ENCODE results near the gene SLC39A3. TPM values are rescaled to one million over a fixed set of nuclear protein-coding genes. Genes with fewer than 3 reads are reported as not detected.
A peak's percentile ranks its signal among the peaks of the same experiment; 100 is the strongest.

SLC39A3 gene
- total RNA-seq, 1 experiment from 2014 or later = 28.6 TPM

GRCh38 chr19:2744113-2744512, 4.3 kb upstream of the SLC39A3 start:
- Histone ChIP-seq H3K4me1 (ENCODE audit: low read length) (peaks cover 14% of the 10 kb centered on the region), H2AFZ (ENCODE audit: low read length) (no peak overlapping the region), H4K20me1 (ENCODE audit: insufficient read depth, low read depth, low read length) (no peaks in the 10 kb centered on the region), H3K4me2 (ENCODE audit: low read depth, low read length, poor library complexity, severe bottlenecking) (no peak overlapping the region), H3K9me3 (ENCODE audit: low read length) (no peaks in the 10 kb centered on the region), H3K9ac (ENCODE audit: low read length) (no peak overlapping the region), H3K27ac (ENCODE audit: low read length) (no peak overlapping the region), H3K36me3 (ENCODE audit: insufficient read depth, low read length) (no peaks in the 10 kb centered on the region), H3K4me3 (ENCODE audit: low read length) (no peak overlapping the region), H3K9me2 (replicated peaks; ENCODE audit: insufficient read depth, low read length) (no peaks in the 10 kb centered on the region), H3K79me2 (ENCODE audit: low read length) (peaks cover 5% of the 10 kb centered on the region), H3K27me3 (ENCODE audit: low read length) (no peaks in the 10 kb centered on the region)
- no peak for DNase-seq

GRCh38 chr19:2743099-2743498, 3.3 kb upstream of the SLC39A3 start:
- Histone ChIP-seq H3K4me1 (ENCODE audit: low read length) (peaks cover 13% of the 10 kb centered on the region), H2AFZ (ENCODE audit: low read length) (no peak overlapping the region), H3K27me3 (ENCODE audit: low read length) (no peaks in the 10 kb centered on the region), H3K9me2 (replicated peaks; ENCODE audit: insufficient read depth, low read length) (no peaks in the 10 kb centered on the region), H4K20me1 (ENCODE audit: insufficient read depth, low read depth, low read length) (no peaks in the 10 kb centered on the region), H3K4me2 (ENCODE audit: low read depth, low read length, poor library complexity, severe bottlenecking) (no peak overlapping the region), H3K27ac (ENCODE audit: low read length) (no peak overlapping the region), H3K79me2 (ENCODE audit: low read length) (peaks cover 11% of the 10 kb centered on the region), H3K36me3 (ENCODE audit: insufficient read depth, low read length) (no peaks in the 10 kb centered on the region), H3K9me3 (ENCODE audit: low read length) (no peaks in the 10 kb centered on the region), H3K4me3 (ENCODE audit: low read length) (no peak overlapping the region), H3K9ac (ENCODE audit: low read length) (no peak overlapping the region)
- no peak for DNase-seq

DNA sequence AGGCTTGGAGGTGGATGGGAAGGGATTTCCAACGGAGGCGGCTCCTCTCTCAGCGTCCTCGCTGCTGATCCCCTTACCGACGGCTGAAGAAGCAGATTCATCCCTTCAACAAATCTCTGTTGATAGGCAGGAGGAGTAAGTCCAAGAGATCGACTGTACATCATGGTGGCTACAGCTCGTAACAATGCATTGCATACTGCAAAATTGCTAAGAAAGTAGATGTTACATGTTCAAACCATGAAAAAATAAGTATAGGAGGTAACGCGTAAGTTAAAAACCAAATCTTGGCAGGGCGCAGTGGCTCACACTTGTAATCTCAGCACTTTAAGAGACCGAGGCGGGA, 468 bp upstream of the SLC39A3 start:
- no peak for DNase-seq
- H3K4me3 ChIP-seq (ENCODE audit: low read length) = peak overlapping the region; percentile 55; the same call in 1 of the 2 replicates
- H3K27me3 ChIP-seq (ENCODE audit: low read length) = no peaks in the 10 kb centered on the region
- H3K9me2 ChIP-seq (replicated peaks; ENCODE audit: insufficient read depth, low read length) = no peaks in the 10 kb centered on the region
- peaks cover 16% of the 10 kb centered on the region for H3K79me2 ChIP-seq (ENCODE audit: low read length)
- H4K20me1 ChIP-seq (ENCODE audit: insufficient read depth, low read depth, low read length) = peaks cover 4% of the 10 kb centered on the region; the same call in 1 of the 2 replicates
- peaks cover 10% of the 10 kb centered on the region for H3K36me3 ChIP-seq (ENCODE audit: insufficient read depth, low read length)
- H3K4me1 ChIP-seq (ENCODE audit: low read length) = peaks cover 10% of the 10 kb centered on the region
- H3K9ac ChIP-seq (ENCODE audit: low read length) = 0 out of 2 replicates have a peak overlapping the region, but pooled peaks have one; percentile 46
- no peak overlapping the region for H3K27ac ChIP-seq (ENCODE audit: low read length)
- H3K9me3 ChIP-seq (ENCODE audit: low read length) = no peaks in the 10 kb centered on the region
- peak overlapping the region; percentile 99 for H2AFZ ChIP-seq (ENCODE audit: low read length)
- peak overlapping the region; percentile 50 for H3K4me2 ChIP-seq (ENCODE audit: low read depth, low read length, poor library complexity, severe bottlenecking)

- peaks cover 5% of the 10 kb centered on the region for H3K4me1 ChIP-seq (ENCODE audit: low read length)
- peaks cover 7% of the 10 kb centered on the region; the same call in 1 of the 2 replicates for H4K20me1 ChIP-seq (ENCODE audit: insufficient read depth, low read depth, low read length)
Measured at GRCh38 chr19:2736550-2737190, 3.1 kb downstream of the SLC39A3 start.

DNA sequence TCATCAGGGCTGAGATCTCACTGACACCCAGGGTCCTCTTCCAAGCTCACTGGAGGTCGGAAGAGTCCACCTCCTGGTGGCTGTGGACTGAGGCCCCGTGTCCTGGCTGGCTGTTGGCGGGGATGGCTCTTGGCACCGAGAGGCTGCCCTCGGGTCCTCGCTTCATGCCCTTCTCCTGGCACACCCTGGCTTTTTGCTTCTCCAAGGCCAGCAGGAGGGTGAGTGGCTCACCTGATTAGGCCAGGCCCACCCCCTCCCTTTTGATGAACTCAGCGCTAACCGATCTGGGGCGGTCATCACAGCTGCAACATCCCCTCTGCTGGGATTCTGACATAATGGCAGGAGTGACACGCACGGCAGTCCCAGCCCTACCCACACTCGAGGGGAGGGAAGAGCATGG, 4.4 kb downstream of the SLC39A3 start:
- H3K27me3 ChIP-seq (ENCODE audit: low read length) = no peaks in the 10 kb centered on the region
- no peak for DNase-seq
- peaks cover 10% of the 10 kb centered on the region for H3K36me3 ChIP-seq (ENCODE audit: insufficient read depth, low read length)
- no peak overlapping the region for H3K4me3 ChIP-seq (ENCODE audit: low read length)
- H3K9me3 ChIP-seq (ENCODE audit: low read length) = no peaks in the 10 kb centered on the region
- peaks cover 5% of the 10 kb centered on the region for H3K4me1 ChIP-seq (ENCODE audit: low read length)
- no peak overlapping the region for H2AFZ ChIP-seq (ENCODE audit: low read length)
- H3K27ac ChIP-seq (ENCODE audit: low read length) = no peak overlapping the region
- no peak overlapping the region for H3K4me2 ChIP-seq (ENCODE audit: low read depth, low read length, poor library complexity, severe bottlenecking)
- peaks cover 16% of the 10 kb centered on the region for H3K79me2 ChIP-seq (ENCODE audit: low read length)
- peaks cover 7% of the 10 kb centered on the region; the same call in 1 of the 2 replicates for H4K20me1 ChIP-seq (ENCODE audit: insufficient read depth, low read depth, low read length)
- no peak overlapping the region for H3K9ac ChIP-seq (ENCODE audit: low read length)
- H3K9me2 ChIP-seq (replicated peaks; ENCODE audit: insufficient read depth, low read length) = no peaks in the 10 kb centered on the region

More at GRCh38 chr19:2736550-2737190, 3.1 kb downstream of the SLC39A3 start:
- no peak overlapping the region for H3K27ac ChIP-seq (ENCODE audit: low read length)
- H3K9me2 ChIP-seq (replicated peaks; ENCODE audit: insufficient read depth, low read length) = no peaks in the 10 kb centered on the region
- no peaks in the 10 kb centered on the region for H3K9me3 ChIP-seq (ENCODE audit: low read length)
- DNase-seq = no peak
- peaks cover 10% of the 10 kb centered on the region for H3K36me3 ChIP-seq (ENCODE audit: insufficient read depth, low read length)
- no peak overlapping the region for H3K4me3 ChIP-seq (ENCODE audit: low read length)
- no peak overlapping the region for H3K4me2 ChIP-seq (ENCODE audit: low read depth, low read length, poor library complexity, severe bottlenecking)
- H3K27me3 ChIP-seq (ENCODE audit: low read length) = no peaks in the 10 kb centered on the region
- H3K79me2 ChIP-seq (ENCODE audit: low read length) = peaks cover 16% of the 10 kb centered on the region
- H2AFZ ChIP-seq (ENCODE audit: low read length) = no peak overlapping the region
- H3K9ac ChIP-seq (ENCODE audit: low read length) = no peak overlapping the region

- no peak overlapping the region for H3K4me2 ChIP-seq (ENCODE audit: low read depth, low read length, poor library complexity, severe bottlenecking)
- no peak overlapping the region for H3K4me3 ChIP-seq (ENCODE audit: low read length)
- no peak for DNase-seq
- peaks cover 10% of the 10 kb centered on the region for H3K36me3 ChIP-seq (ENCODE audit: insufficient read depth, low read length)
- H3K9ac ChIP-seq (ENCODE audit: low read length) = no peak overlapping the region
- H3K27me3 ChIP-seq (ENCODE audit: low read length) = no peaks in the 10 kb centered on the region
- H4K20me1 ChIP-seq (ENCODE audit: insufficient read depth, low read depth, low read length) = peaks cover 7% of the 10 kb centered on the region; the same call in 1 of the 2 replicates
- H2AFZ ChIP-seq (ENCODE audit: low read length) = no peak overlapping the region
- H3K79me2 ChIP-seq (ENCODE audit: low read length) = peaks cover 16% of the 10 kb centered on the region
- H3K9me3 ChIP-seq (ENCODE audit: low read length) = no peaks in the 10 kb centered on the region
- H3K9me2 ChIP-seq (replicated peaks; ENCODE audit: insufficient read depth, low read length) = no peaks in the 10 kb centered on the region
- H3K27ac ChIP-seq (ENCODE audit: low read length) = no peak overlapping the region
- peaks cover 3% of the 10 kb centered on the region for H3K4me1 ChIP-seq (ENCODE audit: low read length)
Measured at GRCh38 chr19:2734589-2735288, 5.1 kb downstream of the SLC39A3 start.

- Histone ChIP-seq H3K4me1 (ENCODE audit: low read length) (peaks cover 2% of the 10 kb centered on the region), H3K4me3 (ENCODE audit: low read length) (no peak overlapping the region), H3K4me2 (ENCODE audit: low read depth, low read length, poor library complexity, severe bottlenecking) (no peak overlapping the region), H2AFZ (ENCODE audit: low read length) (no peak overlapping the region), H3K27ac (ENCODE audit: low read length) (no peak overlapping the region), H3K9me3 (ENCODE audit: low read length) (no peaks in the 10 kb centered on the region), H3K9me2 (replicated peaks; ENCODE audit: insufficient read depth, low read length) (no peaks in the 10 kb centered on the region), H3K36me3 (ENCODE audit: insufficient read depth, low read length) (peaks cover 10% of the 10 kb centered on the region), H3K79me2 (ENCODE audit: low read length) (peaks cover 11% of the 10 kb centered on the region), H3K9ac (ENCODE audit: low read length) (no peak overlapping the region), H3K27me3 (ENCODE audit: low read length) (no peaks in the 10 kb centered on the region), H4K20me1 (ENCODE audit: insufficient read depth, low read depth, low read length) (peaks cover 7% of the 10 kb centered on the region; the same call in 1 of the 2 replicates)
- no peak for DNase-seq
Measured at GRCh38 chr19:2733930-2734588, 5.8 kb downstream of the SLC39A3 start.

GRCh38 chr19:2732883-2733282, 6.9 kb downstream of the SLC39A3 start:
- H3K36me3 ChIP-seq (ENCODE audit: insufficient read depth, low read length) = peaks cover 10% of the 10 kb centered on the region
- no peak for DNase-seq
- peaks cover 5% of the 10 kb centered on the region for H3K79me2 ChIP-seq (ENCODE audit: low read length)

More at GRCh38 chr19:2732883-2733282, 6.9 kb downstream of the SLC39A3 start:
- Histone ChIP-seq H3K4me2 (ENCODE audit: low read depth, low read length, poor library complexity, severe bottlenecking) (no peak overlapping the region), H3K4me1 (ENCODE audit: low read length) (no peaks in the 10 kb centered on the region), H3K4me3 (ENCODE audit: low read length) (no peak overlapping the region), H3K9ac (ENCODE audit: low read length) (no peak overlapping the region), H4K20me1 (ENCODE audit: insufficient read depth, low read depth, low read length) (peaks cover 7% of the 10 kb centered on the region; the same call in 1 of the 2 replicates), H3K27ac (ENCODE audit: low read length) (no peak overlapping the region), H2AFZ (ENCODE audit: low read length) (no peak overlapping the region), H3K9me3 (ENCODE audit: low read length) (no peaks in the 10 kb centered on the region), H3K9me2 (replicated peaks; ENCODE audit: insufficient read depth, low read length) (no peaks in the 10 kb centered on the region), H3K27me3 (ENCODE audit: low read length) (no peaks in the 10 kb centered on the region)

All from Karpas-422 (cell line).